A549 (cell line): Measurements from ENCODE around the gene EIF3A. TPM values are rescaled to one million over a fixed set of nuclear protein-coding genes. Genes with fewer than 3 reads are reported as not detected.

Experiments used
- ATAC-seq, 2 experiments: fragments of 200-7000 bp in 1 of 2; fragments of >200 bp in 1 of 2; cut with Nextera tagmentation in 1 of 2; cut with Tn5 transposase in 1 of 2; 3 replicates each; pipeline versions ENCODE4 v1.8.0 to v1.9.1; 2018 to 2020; ENCODE audit warnings: mild to moderate bottlenecking in 1 of 2, moderate library complexity in 1 of 2
- CTCF ChIA-PET: fragments of 300-600 bp; sonication (Branson Sonifier 250); formaldehyde crosslinking; extraction: SDS; loops from one replicate; lab custom pipeline; 2021; ENCODE audit warnings: antibody characterized with exemption, inconsistent platforms; lab: Yijun Ruan, JAX
- POLR2A ChIA-PET: fragments of 350-600 bp; formaldehyde crosslinking; extraction: SDS; loops from one replicate; lab custom pipeline; 2021; ENCODE audit warnings: antibody characterized with exemption, inconsistent platforms; lab: Yijun Ruan, JAX
- DNase-seq, 2 experiments: peaks; one replicate each; pipeline versions ENCODE4 v3.0.0 to v3.0.0-alpha.2; 2011 to 2016; ENCODE audit warnings: low read depth in 1 of 2, low spot score in 1 of 2
- FAIRE-seq: peaks from 2 replicates; lab custom pipeline; 2011; peaks lifted over from hg19 to GRCh38; lab: Jason Lieb, UNC
- H3K27ac ChIP-seq, 2 experiments: fragments of >200 bp; sonication (Bioruptor Twin); formaldehyde crosslinking; 3 replicates each; pipeline ENCODE4 v1.5.1; 2016 to 2017
- H3K4me1 ChIP-seq: fragments of >200 bp; sonication (Bioruptor Twin); formaldehyde crosslinking; 3 replicates; pipeline ENCODE4 v1.6.1; 2016
- H3K4me2 ChIP-seq: fragments of >200 bp; sonication (Bioruptor Twin); formaldehyde crosslinking; 3 replicates; pipeline ENCODE4 v1.6.1; 2016
- H3K4me3 ChIP-seq: fragments of >200 bp; sonication (Bioruptor Twin); formaldehyde crosslinking; 3 replicates; pipeline ENCODE4 v1.5.1; 2016
- H3K9me3 ChIP-seq: fragments of >200 bp; sonication (Bioruptor Twin); formaldehyde crosslinking; 3 replicates; pipeline ENCODE4 v1.6.1; 2016
- CBX8 ChIP-seq: fragments of 200-600 bp; sonication (generic); IDR thresholded peaks from 2 replicates; pipeline ENCODE4 v1.6.1; 2016
- CHD2 ChIP-seq: fragments of 150-350 bp; IDR thresholded peaks from 2 replicates; pipeline ENCODE4 v1.6.1; 2014; ENCODE audit warnings: low read length; ENCODE audit not compliant: partially characterized antibody
- CHD4 ChIP-seq: fragments of 200-600 bp; sonication (generic); IDR thresholded peaks from 2 replicates; pipeline ENCODE4 v1.6.1; 2016; ENCODE audit warnings: antibody characterized with exemption, mild to moderate bottlenecking, borderline replicate concordance
- EP300 ChIP-seq, 2 experiments: fragments of >200 bp; sonication (Bioruptor Twin); formaldehyde crosslinking; IDR thresholded peaks; 2 replicates in 1 of 2; 3 replicates in 1 of 2; pipeline ENCODE4 v1.6.1; 2016 to 2017
- FOSB ChIP-seq: fragments of 250-450 bp; sonication (Bioruptor Pico); IDR thresholded peaks from 2 replicates; pipeline ENCODE4 v1.5.0; 2020; ENCODE audit warnings: mild to moderate bottlenecking, moderate library complexity
- GATA3 ChIP-seq: IDR thresholded peaks from 2 replicates; pipeline ENCODE4 v1.6.1; 2012; ENCODE audit warnings: borderline replicate concordance
- HMGXB4 ChIP-seq: fragments of 250-450 bp; sonication (Bioruptor Pico); IDR thresholded peaks from 2 replicates; pipeline ENCODE4 v1.5.0; 2021; ENCODE audit warnings: mild to moderate bottlenecking, moderate library complexity, borderline replicate concordance
- HOXA7 ChIP-seq: fragments of 250-450 bp; sonication (Bioruptor Pico); IDR thresholded peaks from 2 replicates; pipeline ENCODE4 v1.5.0; 2020; ENCODE audit warnings: mild to moderate bottlenecking, moderate library complexity
- KDM1A ChIP-seq: fragments of 200-600 bp; sonication (generic); IDR thresholded peaks from 2 replicates; pipeline ENCODE4 v1.6.1; 2016; ENCODE audit warnings: low read depth, mild to moderate bottlenecking
- MAFK ChIP-seq: fragments of 450-650 bp; IDR thresholded peaks from 2 replicates; pipeline ENCODE4 v1.6.1; 2014; ENCODE audit not compliant: partially characterized antibody
- NR3C1 ChIP-seq: fragments of >200 bp; sonication (Bioruptor Twin); formaldehyde crosslinking; IDR thresholded peaks from 3 replicates; pipeline ENCODE4 v1.6.1; 2017
- RAD21 ChIP-seq, 2 experiments: fragments of >200 bp in 1 of 2; sonication (Bioruptor Twin) in 1 of 2; formaldehyde crosslinking in 1 of 2; IDR thresholded peaks in 1 of 2; conservative IDR thresholded peaks in 1 of 2; 2 replicates in 1 of 2; 3 replicates in 1 of 2; pipeline ENCODE4 v1.6.1; 2012 to 2018; ENCODE audit warnings: inconsistent platforms in 1 of 2
- ZNF302 ChIP-seq: fragments of 250-450 bp; sonication (Bioruptor Pico); IDR thresholded peaks from 2 replicates; pipeline ENCODE4 v1.9.0; 2021; ENCODE audit warnings: inconsistent platforms, mild to moderate bottlenecking, moderate library complexity
- ZSCAN20 ChIP-seq: fragments of 250-450 bp; sonication (Bioruptor Pico); IDR thresholded peaks from 2 replicates; pipeline ENCODE4 v1.8.0; 2022; ENCODE audit warnings: mild to moderate bottlenecking, moderate library complexity
- WGBS: methylation state at CpG from one replicate; pipeline ENCODE4 v1.1.6; 2017; ENCODE audit errors: missing lambda C conversion rate; 5-methylcytosine and 5-hydroxymethylcytosine counted together
- polyA plus RNA-seq, 4 experiments: library from polyadenylated mRNA; depleted of rRNA in 3 of 4; stranded (reverse); fragments of >200 nt; fragmentation: RNase III in 1 of 4; extraction: RNeasy Plus Mini Kit Qiagen cat#74134 plus additional on column Dnase treatment in 1 of 4; gene quantifications; 2 replicates in 3 of 4; 3 replicates in 1 of 4; pipeline ENCODE4 v1.2.3, GENCODE V29; 2011 to 2017
- TF ChIP-seq, protein P1 (sequence below): fragments of 150-350 bp; IDR thresholded peaks from 2 replicates; pipeline ENCODE4 v1.6.1; 2014; ENCODE audit warnings: low read depth, mild to moderate bottlenecking, low read length

The EIF3A gene
- polyA plus RNA-seq, 2 of the 4 experiments (the other 2 are of a cell fraction) = 71.0 to 154 TPM

- TF ChIP-seq FOSB (no peak), CHD2 (no peak), ZNF302 (CRISPR knock-in tag) (no peak), KDM1A (no peak), GATA3 (no peak), HMGXB4 (CRISPR knock-in tag) (no peak)
- TF ChIP-seq, protein P1, sequence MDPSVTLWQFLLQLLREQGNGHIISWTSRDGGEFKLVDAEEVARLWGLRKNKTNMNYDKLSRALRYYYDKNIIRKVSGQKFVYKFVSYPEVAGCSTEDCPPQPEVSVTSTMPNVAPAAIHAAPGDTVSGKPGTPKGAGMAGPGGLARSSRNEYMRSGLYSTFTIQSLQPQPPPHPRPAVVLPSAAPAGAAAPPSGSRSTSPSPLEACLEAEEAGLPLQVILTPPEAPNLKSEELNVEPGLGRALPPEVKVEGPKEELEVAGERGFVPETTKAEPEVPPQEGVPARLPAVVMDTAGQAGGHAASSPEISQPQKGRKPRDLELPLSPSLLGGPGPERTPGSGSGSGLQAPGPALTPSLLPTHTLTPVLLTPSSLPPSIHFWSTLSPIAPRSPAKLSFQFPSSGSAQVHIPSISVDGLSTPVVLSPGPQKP = no peak
- Histone ChIP-seq H3K9me3 (peaks cover 25% of the 10 kb centered on the region), H3K4me1 (peaks cover 7% of the 10 kb centered on the region; the same call in 1 of the 3 replicates), H3K4me2 (no peak overlapping the region), H3K4me3 (no peak overlapping the region), H3K27ac (no peak overlapping the region)
- ChIA-PET CTCF (interaction anchor here (0.7 to 1.5 kb wide), 3 partner anchors 9 to 613 kb away, joined by 3 read pairs; no protein-coding TSS in a partner anchor), POLR2A (no interaction called here)
- FAIRE-seq (no peak), DNase-seq (no peak), ATAC-seq (no peak)
- 73% methylated on average over 2 of the region's 2 CpGs for WGBS
These were observed 83.2 kb downstream of the EIF3A start for GRCh38 chr10:118997379-118997778.

GRCh38 chr10:118995739-118996138, 84.9 kb downstream of the EIF3A start:
- no peak for DNase-seq
- Histone ChIP-seq H3K4me2 (no peak overlapping the region), H3K27ac (no peak overlapping the region), H3K4me3 (no peak overlapping the region), H3K4me1 (no peaks in the 10 kb centered on the region), H3K9me3 (peaks cover 21% of the 10 kb centered on the region)
- WGBS = 84% methylated on average over 10 of the region's 10 CpGs
- CTCF ChIA-PET = interaction anchor here (2.6 kb wide), 1 partner anchor 9 kb away, joined by 6 read pairs; no protein-coding TSS in a partner anchor
- ATAC-seq = no peak
- TF ChIP-seq EP300 (IDR thresholded peaks at IDR 0.05) = no peak
- TF ChIP-seq NR3C1 = no peak
- no peak for TF ChIP-seq CBX8
- TF ChIP-seq ZSCAN20 = no peak
- no peak for TF ChIP-seq RAD21 (conservative IDR thresholded peaks at IDR 0.05 in 1 of 2, IDR thresholded peaks at IDR 0.05 in 1 of 2)
- no peak for TF ChIP-seq HMGXB4 (CRISPR knock-in tag)
- no peak for TF ChIP-seq MAFK
- no peak for TF ChIP-seq CHD4
- TF ChIP-seq FOSB = no peak
- no peak for TF ChIP-seq HOXA7 (CRISPR knock-in tag)
- no peak for TF ChIP-seq GATA3
- POLR2A ChIA-PET = no interaction called here
- no peak for FAIRE-seq

DNA sequence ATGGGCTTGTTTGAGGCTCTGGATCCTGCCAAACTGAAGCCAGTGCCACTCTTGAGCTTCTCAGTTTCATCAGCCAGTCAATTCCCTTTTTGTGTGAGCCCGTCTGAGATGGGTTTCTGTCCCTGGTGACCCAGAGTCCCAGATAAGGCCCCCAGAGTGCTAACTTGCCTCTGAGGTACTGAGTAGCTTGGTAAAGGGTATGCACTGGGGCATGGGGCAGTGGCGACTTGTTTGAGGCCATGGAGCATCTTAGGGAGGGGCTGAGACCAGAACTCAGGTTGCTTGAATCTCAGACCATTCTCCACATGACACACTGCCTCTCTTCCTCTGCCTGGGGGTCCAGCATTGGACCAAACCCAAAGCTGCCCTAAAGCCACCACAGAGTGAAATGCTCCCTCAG, 86.3 kb downstream of the EIF3A start:
- FAIRE-seq (no peak), ATAC-seq (no peak), DNase-seq (no peak)
- WGBS = 47% methylated on average over 2 of the region's 2 CpGs
- CTCF ChIA-PET = interaction anchor here (1.3 to 2.6 kb wide), 2 partner anchors 9 to 10 kb away, joined by 4 to 6 read pairs; no protein-coding TSS in a partner anchor
- no peak overlapping the region for H3K4me3 ChIP-seq
- POLR2A ChIA-PET = no interaction called here
- no peak overlapping the region for H3K27ac ChIP-seq
- H3K4me2 ChIP-seq = no peak overlapping the region
- H3K9me3 ChIP-seq = peaks cover 13% of the 10 kb centered on the region
- TF ChIP-seq ZNF302 (CRISPR knock-in tag) = no peak
- H3K4me1 ChIP-seq = no peaks in the 10 kb centered on the region
